ENCODE measurements around the gene GGA3. TPM values are rescaled to one million over a fixed set of nuclear protein-coding genes. Genes with fewer than 3 reads are reported as not detected.

GGA3 gene
- polyA plus RNA-seq, 1 experiment: 27.6 TPM

DNA sequence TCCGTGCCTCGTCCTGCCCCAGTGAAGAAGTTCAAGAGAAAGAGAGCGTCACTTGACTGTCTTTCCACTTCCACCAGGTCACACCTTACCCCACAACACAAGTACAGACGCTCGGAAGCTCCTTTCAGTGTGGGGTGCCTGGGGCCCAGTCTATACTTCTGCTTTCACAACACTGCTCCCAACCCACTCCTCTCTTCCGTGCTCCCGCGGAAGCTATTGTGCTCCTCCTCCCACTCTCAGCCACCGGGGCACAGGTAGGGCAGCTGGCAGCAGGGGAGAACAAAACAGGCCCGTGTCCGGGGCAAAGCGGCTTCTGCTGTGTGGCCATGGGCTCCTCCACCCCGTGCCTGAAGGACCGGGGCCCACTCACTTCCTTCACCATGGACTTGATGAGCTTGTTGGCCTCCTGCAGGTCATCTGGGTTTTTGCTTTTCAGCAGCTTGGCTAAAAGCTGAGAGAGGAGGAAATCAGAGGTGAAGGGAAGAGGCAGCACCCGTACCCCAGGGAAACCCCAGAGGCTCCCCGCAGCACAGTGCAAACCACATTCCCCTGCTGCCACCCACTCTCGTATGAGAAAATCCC is 18.9 kb downstream of the GGA3 start:
- no peak for DNase-seq (ENCODE audit: low read depth)
- POLR2A ChIA-PET: no interaction called here
- Histone ChIP-seq H3K36me3 (ENCODE audit: control insufficient read depth, insufficient read depth, low read length) (peaks cover 52% of the 10 kb centered on the region), H3K4me3 (ENCODE audit: low read depth, low read length) (no peak overlapping the region), H3K27me3 (ENCODE audit: control insufficient read depth, insufficient read depth, low read length) (no peaks in the 10 kb centered on the region)
- TF ChIP-seq, protein P1, sequence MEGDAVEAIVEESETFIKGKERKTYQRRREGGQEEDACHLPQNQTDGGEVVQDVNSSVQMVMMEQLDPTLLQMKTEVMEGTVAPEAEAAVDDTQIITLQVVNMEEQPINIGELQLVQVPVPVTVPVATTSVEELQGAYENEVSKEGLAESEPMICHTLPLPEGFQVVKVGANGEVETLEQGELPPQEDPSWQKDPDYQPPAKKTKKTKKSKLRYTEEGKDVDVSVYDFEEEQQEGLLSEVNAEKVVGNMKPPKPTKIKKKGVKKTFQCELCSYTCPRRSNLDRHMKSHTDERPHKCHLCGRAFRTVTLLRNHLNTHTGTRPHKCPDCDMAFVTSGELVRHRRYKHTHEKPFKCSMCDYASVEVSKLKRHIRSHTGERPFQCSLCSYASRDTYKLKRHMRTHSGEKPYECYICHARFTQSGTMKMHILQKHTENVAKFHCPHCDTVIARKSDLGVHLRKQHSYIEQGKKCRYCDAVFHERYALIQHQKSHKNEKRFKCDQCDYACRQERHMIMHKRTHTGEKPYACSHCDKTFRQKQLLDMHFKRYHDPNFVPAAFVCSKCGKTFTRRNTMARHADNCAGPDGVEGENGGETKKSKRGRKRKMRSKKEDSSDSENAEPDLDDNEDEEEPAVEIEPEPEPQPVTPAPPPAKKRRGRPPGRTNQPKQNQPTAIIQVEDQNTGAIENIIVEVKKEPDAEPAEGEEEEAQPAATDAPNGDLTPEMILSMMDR (IDR thresholded peaks at IDR 0.05; ENCODE audit: insufficient read depth, low read depth, low read length): no peak
- CTCF ChIA-PET: interaction anchor here (0.7 to 4.9 kb wide), 5 partner anchors 13 to 170 kb away, joined by 3 to 47 read pairs (median 3); partner anchors contain the start of gene GRB2

DNA sequence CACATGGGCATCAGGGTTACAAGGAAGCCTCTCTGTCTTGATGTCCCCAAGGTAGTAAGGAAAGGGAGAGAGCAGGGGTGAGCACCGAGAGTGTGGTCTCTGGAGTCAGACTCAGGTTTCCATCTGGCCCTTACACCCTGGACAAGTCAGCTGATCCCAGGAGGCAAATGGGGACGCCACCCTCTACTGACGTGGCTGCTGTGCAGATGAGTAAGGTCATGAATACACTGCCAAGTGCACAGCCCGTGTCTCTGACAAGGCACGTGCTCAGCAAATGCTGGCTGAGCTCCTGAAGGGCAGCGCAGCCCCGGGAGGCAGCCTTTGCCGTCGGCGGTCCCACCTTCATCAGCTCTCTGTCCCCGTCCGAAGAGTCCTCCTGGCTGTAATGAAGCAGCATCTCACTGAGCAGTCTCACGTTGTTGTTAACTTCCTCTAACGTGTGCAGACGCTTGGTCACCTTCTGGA is 19.4 kb downstream of the GGA3 start:
- ChIA-PET CTCF (interaction anchor here (0.7 to 4.9 kb wide), 6 partner anchors 7 to 171 kb away, joined by 3 to 50 read pairs (median 3); partner anchors contain the start of gene MIF4GD), POLR2A (no interaction called here)
- no peak for DNase-seq (ENCODE audit: low read depth)
- TF ChIP-seq, protein P1 (IDR thresholded peaks at IDR 0.05; ENCODE audit: insufficient read depth, low read depth, low read length): no peak
- no peak overlapping the region for H3K4me3 ChIP-seq (ENCODE audit: low read depth, low read length)
- H3K36me3 ChIP-seq (ENCODE audit: control insufficient read depth, insufficient read depth, low read length): peaks cover 52% of the 10 kb centered on the region
- H3K27me3 ChIP-seq (ENCODE audit: control insufficient read depth, insufficient read depth, low read length): no peaks in the 10 kb centered on the region

DNA sequence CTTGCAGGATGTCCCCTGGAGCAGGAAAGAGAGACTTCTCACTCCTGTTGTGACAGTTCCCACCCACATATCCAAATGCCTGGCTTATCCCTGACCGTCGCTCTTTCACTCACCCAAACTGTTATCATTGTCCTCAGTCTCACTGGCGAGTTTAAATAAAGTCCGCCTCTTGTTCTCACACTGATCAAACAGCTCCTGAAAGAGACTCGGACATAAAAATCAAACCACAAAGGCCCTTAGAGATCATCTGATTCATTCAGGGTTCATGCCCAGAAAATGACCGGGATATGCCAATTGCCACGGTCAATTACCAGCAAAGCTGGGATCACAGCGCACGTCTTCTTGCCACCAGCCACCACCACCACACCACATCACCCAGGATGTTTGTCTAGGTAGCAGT is 19.9 kb downstream of the GGA3 start:
- CTCF ChIA-PET: interaction anchor here (0.7 to 4.9 kb wide), 8 partner anchors 8 to 171 kb away, joined by 3 to 50 read pairs (median 4); partner anchors contain the start of genes GGA3 and MIF4GD

DNA sequence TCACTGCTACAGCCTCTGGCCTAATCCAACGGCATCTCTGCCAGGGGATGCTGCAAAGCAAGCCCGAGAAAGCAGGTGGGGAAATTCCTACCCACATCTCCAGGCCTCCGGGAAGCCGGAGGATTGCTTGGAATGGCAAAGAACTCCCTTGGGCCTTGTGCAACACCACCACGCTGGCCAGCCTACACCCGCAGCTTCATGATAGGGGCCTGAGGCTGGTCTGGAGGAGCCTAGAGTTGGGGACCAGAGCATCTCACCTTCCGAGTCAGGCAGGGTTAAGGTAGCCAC is 20.3 kb downstream of the GGA3 start:
- POLR2A ChIA-PET: no interaction called here
- no peak for DNase-seq (ENCODE audit: low read depth)
- CTCF ChIA-PET: interaction anchor here (0.8 to 4.9 kb wide), 9 partner anchors 8 to 171 kb away, joined by 3 to 50 read pairs (median 4); partner anchors contain the start of gene GGA3
- Histone ChIP-seq H3K36me3 (ENCODE audit: control insufficient read depth, insufficient read depth, low read length) (peaks cover 49% of the 10 kb centered on the region), H3K27me3 (ENCODE audit: control insufficient read depth, insufficient read depth, low read length) (no peaks in the 10 kb centered on the region), H3K4me3 (ENCODE audit: low read depth, low read length) (no peak overlapping the region)
- TF ChIP-seq, protein P1 (IDR thresholded peaks at IDR 0.05; ENCODE audit: insufficient read depth, low read depth, low read length): no peak

More for the DNA sequence above, 19.9 kb downstream of the GGA3 start:
- POLR2A ChIA-PET: no interaction called here
- Histone ChIP-seq H3K4me3 (ENCODE audit: low read depth, low read length) (no peak overlapping the region), H3K27me3 (ENCODE audit: control insufficient read depth, insufficient read depth, low read length) (no peaks in the 10 kb centered on the region), H3K36me3 (ENCODE audit: control insufficient read depth, insufficient read depth, low read length) (peaks cover 54% of the 10 kb centered on the region)
- TF ChIP-seq, protein P1 (IDR thresholded peaks at IDR 0.05; ENCODE audit: insufficient read depth, low read depth, low read length): no peak
- no peak for DNase-seq (ENCODE audit: low read depth)

DNA sequence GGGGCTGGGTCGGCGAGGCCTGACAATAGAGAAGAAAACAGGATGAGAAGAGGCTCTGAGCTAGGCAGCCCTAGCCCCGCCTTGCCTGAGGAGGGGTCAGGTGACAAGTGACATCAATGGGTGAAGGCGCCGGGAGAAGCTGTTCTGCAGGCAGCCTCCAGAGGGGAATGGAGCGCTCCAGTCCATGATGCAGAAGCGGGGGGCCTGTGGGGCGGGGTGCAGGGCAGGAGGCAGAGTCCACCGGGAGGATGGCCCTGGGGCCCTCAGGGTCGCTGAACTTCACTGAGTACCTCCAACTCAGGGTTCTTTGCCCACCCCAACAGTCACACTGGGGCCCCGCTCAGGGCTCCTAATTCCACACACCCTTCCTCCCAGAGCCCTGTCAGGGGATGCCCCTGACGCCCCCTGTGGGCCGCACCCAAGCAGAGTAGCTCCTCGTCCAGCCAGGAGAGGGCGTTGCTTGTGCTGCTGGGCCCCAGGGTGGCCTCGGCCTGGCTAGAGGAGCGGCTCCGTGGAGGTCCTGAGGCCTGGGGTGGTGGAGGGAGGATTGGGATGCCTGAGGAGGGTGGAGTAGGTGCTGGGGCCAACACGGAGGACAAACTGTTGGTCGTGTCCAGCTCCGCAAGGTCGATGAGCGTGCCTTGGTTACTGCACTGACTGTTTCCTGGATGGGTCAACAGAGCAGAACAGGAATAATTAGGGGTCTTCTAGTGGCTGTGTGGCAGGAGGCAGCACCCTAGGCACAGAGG is 20.8 kb downstream of the GGA3 start:
- DNase-seq (ENCODE audit: low read depth): no peak
- no peaks in the 10 kb centered on the region for H3K27me3 ChIP-seq (ENCODE audit: control insufficient read depth, insufficient read depth, low read length)
- POLR2A ChIA-PET: no interaction called here
- H3K4me3 ChIP-seq (ENCODE audit: low read depth, low read length): no peak overlapping the region
- peaks cover 45% of the 10 kb centered on the region for H3K36me3 ChIP-seq (ENCODE audit: control insufficient read depth, insufficient read depth, low read length)
- CTCF ChIA-PET: interaction anchor here (0.7 to 4.9 kb wide), 14 partner anchors 9 to 172 kb away, joined by 3 to 50 read pairs (median 4); partner anchors contain the start of genes GGA3 and SLC25A19
- TF ChIP-seq, protein P1 (IDR thresholded peaks at IDR 0.05; ENCODE audit: insufficient read depth, low read depth, low read length): peak; percentile 77

Measured in BJ (cell line).